T47D (cell line): ENCODE results near the gene CFAP77.
A peak's percentile ranks its signal among the peaks of the same experiment; 100 is the strongest.

Experiments
- DNase-seq, 2 experiments: peaks; one replicate each; pipeline versions ENCODE4 v3.0.0 to v3.0.0-alpha.2; 2011 to 2012; ENCODE audit warnings: low read depth in 1 of 2, low spot score in 1 of 2
- JUND ChIP-seq: IDR thresholded peaks from 2 replicates; pipeline ENCODE4 v1.6.1; 2012; ENCODE audit warnings: low read depth
- in situ Hi-C: cut with HindIII; loops from 2 replicates; pipeline ENCODE4 v1.10.0; 2016; ENCODE audit warnings: low sequenced_read_pairs, low pct_unique_long_range_greater_than_20kb

Gene CFAP77

DNA sequence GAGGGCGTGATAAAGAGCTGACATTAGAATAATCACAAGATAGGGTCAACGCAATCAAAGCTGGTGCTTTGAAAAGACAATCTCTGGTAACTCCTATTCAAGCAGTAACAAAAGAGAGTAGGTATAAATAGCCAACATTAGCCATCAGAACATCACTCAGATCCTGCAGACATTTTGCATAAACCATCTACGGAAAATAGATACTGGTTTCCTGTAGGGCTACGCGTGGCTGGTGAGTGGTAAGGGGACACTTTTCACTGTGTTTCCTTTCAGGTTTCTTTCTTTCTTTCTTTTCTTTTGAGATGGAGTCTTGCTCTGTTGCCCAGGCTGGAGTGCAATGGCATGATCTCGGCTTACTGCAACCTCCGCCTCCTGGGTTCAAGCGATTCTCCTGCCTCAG lies 25.6 kb upstream of the CFAP77 start:
- TF ChIP-seq JUND = no peak
- in situ Hi-C loops = no loop called here
- DNase-seq = no peak

DNA sequence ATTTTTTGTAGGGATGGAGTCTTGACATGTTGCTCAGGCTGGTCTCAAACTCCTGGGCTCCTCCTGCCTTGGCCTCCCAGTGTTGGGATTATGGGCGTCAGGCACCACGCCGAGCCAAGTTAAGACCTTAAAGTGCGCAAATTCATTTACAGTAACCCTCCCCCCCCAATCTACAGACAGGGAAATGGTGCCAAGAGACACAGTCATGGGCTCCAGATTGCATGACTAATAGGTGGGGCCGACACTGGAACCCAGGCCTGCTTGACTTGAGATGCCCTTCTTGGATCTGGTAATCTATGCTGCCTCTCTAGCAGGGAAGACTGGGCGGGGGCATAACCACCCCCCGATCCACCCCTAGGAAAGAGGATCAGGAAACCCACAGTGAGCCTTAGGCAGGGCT lies 22.9 kb upstream of the CFAP77 start:
- DNase-seq = no peak
- no peak for TF ChIP-seq JUND
- in situ Hi-C loops = no loop called here

DNA sequence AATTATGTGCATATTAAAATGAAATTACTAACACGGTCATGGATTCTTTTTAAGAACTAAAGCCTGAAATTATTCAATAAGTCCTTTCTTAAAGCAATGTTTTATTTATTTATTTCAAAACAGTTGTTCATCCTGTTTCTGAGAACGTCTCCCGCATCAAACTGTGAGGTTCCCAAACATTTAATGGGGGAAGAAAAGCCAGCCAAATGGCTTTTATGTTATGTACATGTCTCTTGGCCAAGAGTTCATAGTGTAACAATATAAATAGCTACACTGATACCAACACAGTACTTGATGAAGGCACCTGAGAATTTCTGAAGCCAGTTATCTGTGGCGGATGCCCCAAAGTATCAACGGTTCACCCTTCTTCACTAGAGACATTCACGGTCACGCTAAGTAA lies 19.0 kb upstream of the CFAP77 start:
- no peak for DNase-seq
- no peak for TF ChIP-seq JUND
- in situ Hi-C loops = no loop called here

DNA sequence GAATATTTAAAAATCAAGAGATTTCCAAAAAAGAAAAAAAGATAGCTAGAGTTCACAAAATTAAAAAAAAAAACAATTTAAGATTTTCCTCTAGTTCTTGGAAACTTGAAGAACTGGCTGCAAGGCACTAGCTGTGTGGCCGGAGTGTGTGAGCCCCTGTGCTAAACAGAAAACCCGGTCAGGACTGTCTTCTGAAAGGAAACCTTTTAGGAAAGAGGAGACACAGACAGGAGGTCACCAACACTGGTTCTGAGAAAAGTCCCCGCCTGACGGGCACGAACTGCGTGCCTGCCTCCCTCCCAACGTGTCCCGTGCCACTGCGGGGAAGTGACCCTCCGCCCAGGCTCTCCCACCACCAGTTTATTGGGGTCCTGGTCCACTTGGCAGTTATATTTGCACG lies 18.6 kb upstream of the CFAP77 start:
- in situ Hi-C loops = no loop called here
- no peak for TF ChIP-seq JUND
- no peak for DNase-seq

DNA sequence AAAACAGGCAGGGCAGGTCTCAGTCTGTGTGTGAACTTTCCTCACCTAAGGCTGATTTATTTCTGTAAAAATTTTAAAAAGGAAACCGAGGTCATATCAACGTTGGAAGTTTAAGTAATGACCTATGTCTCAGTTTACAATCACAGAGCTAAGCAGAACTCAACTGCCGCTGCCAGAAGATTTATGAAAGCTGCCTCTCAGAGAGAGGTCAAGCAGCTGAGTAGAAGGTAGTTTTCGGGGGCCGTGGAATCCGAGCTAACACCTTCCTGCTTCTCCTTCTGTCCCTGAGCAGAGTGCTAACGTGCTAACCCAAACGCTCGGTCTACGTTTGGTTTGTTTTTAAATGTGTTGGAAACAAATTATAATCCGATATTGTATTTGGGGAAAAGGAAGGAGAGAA lies 14.5 kb upstream of the CFAP77 start:
- no peak for TF ChIP-seq JUND
- in situ Hi-C loops = no loop called here
- no peak for DNase-seq

DNA sequence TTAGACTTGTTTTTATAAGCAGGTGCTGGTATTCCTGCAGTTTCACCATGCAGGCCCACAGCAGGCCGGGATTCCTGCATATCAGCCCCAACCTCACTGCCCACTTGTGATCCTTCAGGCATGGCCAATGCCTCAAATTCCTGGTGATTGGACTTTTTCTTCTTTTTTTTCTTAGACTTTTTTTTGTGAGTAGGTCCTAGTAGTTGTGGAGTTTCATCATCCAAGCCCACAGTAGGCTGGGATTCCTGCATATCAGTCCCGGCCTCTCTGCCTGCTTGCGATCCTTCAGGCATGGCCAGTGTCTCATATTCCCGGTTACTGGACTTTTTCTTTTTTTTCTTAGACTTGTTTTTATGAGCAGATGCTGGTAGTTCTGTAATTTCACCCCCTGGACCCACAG lies 8.2 kb upstream of the CFAP77 start:
- in situ Hi-C loops = no loop called here
- TF ChIP-seq JUND = no peak

DNA sequence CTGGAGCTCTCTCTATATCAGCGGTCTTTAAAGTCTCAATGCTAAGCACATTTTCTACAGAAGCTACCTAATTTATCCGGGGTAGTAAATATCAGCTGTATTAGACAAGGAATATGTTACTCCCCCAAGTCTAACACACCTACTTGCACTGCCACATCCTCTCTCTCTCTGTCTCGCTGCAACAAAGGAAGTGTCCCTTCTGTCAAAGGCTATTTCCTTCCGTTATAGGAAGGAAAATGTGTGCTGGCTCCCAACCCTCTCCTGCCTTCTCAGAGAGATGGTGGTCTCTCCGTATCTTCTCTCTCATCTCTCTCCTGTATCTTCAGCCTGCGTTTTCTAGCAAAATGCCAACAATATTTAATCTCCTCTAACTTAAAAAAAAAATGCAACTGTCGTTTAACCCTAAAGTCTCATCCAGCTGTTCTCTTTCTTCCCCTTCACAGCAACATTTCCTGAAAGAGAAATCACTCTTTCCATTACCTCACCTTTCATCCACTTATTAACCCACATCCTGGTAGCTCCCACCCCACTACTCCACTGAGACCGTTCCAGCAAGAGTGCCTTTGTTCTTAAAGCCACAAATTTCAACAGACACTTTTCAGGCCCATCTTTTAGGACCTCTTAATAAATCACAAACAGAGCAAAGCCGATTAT lies 5.7 kb upstream of the CFAP77 start:
- TF ChIP-seq JUND = no peak
- in situ Hi-C loops = no loop called here
- no peak for DNase-seq

More for the DNA sequence above, 8.2 kb upstream of the CFAP77 start:
- DNase-seq = no peak

DNA sequence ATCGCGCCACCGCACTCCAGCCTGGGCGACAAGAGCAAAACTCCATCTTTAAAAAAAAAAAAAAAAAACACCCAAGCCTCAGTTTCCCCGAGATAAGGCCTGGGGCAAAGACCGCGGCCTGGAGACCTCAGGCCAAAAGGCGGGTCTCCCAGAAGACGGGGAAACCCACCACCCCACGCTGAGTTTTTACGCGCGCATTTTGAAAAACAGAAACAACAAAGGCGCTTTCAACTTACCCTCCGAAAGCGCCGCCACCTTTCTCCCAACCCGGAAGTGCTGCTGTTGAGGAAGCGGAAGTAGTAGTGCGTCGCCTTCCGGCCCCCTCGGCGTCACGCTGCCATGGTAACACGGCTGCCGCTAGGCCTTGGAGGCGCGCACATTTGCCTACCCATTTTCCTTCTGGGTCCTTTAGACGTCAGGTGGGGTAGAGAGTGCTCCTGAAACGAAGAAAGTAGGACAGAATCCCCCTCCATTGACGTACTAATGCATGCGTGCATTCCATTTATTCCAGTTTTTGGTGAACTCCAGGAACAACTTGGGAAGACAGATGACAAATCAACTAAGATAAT lies 3.4 kb upstream of the CFAP77 start, which contains the start of gene TTF1:
Gene TTF1 (minus strand): TSS at position 287 of the 569 bp plus-strand sequence. CDS start 4,019 bp downstream, outside the sequence.
- peak; percentile 95 to 97 for DNase-seq
- no peak for TF ChIP-seq JUND
- in situ Hi-C loops = no loop called here

DNA sequence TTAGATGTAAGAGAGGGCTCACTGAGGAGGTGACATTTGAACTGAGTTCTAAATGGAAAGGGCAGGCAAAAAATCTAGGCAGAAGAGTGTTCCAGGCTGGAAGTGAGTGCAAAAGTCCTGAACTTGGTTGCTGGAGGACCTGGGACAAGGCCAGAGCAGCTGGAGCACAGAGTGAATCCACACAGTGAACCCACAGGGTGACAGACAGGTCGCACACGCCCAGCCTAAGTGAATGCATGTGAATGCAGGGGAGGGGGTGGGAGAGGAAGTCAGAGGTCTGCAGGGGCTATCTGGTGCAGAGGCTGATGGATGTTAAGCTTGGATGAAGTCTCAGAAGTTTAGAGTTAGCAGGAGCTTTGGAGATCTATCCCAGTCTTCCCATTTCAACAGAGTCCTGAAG lies 2.8 kb upstream of the CFAP77 start:
- no peak for TF ChIP-seq JUND
- in situ Hi-C loops = no loop called here
- no peak for DNase-seq

DNA sequence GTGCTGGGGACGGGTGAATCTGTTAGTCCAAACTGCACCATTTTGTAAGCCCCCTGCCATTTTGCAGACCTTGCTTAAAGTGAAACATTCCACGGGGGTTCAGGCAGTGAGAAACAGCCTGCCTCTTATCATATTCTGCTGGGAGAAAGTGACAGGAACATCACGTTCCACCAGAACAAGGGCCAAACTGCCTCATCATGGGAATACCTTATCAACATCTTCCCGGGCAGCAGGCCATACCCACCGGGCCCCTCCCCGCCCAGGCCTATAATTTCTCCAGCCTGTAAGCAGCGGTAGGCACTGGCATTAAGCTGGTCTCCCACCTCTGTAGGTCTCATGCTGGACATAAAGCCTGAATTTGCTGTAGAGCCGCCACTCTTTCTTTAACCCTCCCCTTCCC lies 1.5 kb upstream of the CFAP77 start:
- no peak for TF ChIP-seq JUND
- no peak for DNase-seq
- in situ Hi-C loops = no loop called here

DNA sequence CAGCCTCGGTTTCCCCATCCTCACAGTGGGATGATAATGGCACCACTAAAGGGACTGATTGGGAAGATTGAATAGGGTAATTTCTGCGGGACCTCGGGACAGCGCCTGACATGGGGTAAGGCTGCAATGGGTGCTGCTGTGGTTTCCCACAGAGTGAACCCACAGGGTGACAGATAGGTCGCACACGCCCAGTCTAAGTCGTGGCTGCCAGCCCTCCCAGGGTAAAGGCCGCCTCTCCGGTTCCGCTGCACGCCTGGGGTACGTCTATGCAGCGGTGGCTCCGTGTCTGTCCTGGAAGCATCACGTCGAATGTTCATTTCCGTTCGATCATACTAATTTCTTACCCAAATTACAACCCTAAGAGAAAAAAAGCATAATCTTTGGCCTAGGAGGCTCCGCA lies 631 bp downstream of the CFAP77 start:
- TF ChIP-seq JUND = no peak
- in situ Hi-C loops = no loop called here
- DNase-seq = no peak

DNA sequence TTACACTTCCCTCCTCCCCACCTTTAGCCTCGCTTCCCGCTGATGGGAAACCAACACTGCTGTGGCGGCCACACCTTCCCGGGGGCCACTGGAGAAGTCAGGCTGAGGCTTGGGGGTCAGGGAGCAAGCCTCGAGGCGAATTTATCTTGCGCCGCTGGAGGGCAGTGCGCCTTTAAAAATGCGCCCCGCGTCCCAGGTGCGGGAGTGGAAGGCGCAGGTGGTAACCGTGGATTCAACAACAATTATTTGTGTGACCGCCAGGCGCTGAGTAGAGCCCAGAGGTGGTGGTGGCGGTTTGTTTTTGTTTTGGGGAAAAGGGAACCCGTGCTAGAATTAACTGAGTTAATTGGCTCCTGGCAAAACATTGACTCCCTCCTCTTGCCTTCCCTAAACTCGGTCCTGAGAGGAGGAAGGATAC lies 1.1 kb downstream of the CFAP77 start:
- TF ChIP-seq JUND = no peak
- in situ Hi-C loops = no loop called here
- peak; percentile 84 to 89 for DNase-seq

DNA sequence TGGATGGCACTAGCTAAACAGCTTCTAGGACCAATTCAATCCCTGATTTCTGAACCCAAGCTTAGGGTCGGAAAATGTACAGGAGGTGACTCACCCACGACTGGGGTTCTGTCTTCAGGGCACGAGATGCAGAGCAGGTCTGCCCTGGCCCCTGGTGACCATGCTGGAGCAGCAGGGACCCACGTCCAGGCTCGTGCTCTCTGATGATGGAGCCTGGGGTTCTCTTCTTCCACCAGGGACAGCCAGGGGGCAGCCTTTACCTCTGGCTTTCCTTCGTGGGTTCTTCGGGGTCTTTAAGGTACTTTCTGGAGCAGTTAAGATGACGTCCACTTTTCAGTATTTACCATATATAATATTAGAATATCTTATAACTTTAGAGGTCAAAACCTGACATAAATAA lies 2.1 kb downstream of the CFAP77 start:
- peak in 1 of 2 experiments; percentile 21 for DNase-seq
- in situ Hi-C loops = no loop called here

DNA sequence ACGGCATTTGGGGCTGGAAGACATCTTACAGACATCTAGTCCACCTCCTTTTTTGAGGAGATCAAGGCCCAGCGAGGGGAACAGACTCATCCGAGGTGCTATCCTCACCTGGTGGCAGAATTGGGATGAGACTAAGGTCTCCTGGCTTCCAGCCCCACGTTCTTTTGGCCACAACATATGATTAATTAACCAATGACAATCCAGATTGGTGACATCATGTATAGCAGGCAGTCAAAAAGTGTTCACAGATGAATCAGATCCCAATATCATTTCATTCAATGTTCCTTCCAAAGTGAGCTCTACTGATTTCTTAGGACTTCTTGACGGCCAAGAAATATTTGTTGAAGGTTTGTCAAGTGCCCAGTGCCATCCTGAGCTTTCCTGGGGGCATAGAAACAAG lies 3.9 kb downstream of the CFAP77 start:
- in situ Hi-C loops = no loop called here
- no peak for TF ChIP-seq JUND
- DNase-seq = no peak

More for the DNA sequence above, 2.1 kb downstream of the CFAP77 start:
- no peak for TF ChIP-seq JUND
